ENCODE data around the gene CMTM8.
"Not testable (repeated sequence)": the region's sequence is repeated elsewhere in the genome, so short reads cannot be mapped to it uniquely, and the experiment has no call there.

Gene CMTM8

GRCh38 chr3:32374788-32375595 lies 136.5 kb downstream of the CMTM8 start:
- DNase-seq (ENCODE audit: extremely low read depth in 1 of 2, low read depth in 1 of 2), result peak in 1 of 2 donors; percentile 45

DNA sequence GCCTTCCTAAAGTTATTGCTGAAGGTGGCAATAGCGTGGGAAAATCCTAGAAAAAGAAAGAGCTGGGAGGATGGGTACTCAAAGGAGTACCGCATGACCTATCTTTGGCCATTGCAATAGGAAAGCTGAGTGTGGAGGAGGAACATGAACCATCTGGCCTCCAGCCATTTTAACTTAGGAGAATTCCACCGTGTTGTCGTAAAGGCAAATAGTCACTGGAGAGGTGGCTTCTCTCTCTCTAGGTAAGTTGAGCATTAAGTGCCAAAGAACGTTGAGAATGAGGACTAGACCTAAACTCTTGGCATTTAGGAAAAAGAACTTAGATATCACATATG lies 137.1 kb downstream of the CMTM8 start:
- DNase-seq (ENCODE audit: extremely low read depth in 1 of 2, low read depth in 1 of 2), result no peak

DNA sequence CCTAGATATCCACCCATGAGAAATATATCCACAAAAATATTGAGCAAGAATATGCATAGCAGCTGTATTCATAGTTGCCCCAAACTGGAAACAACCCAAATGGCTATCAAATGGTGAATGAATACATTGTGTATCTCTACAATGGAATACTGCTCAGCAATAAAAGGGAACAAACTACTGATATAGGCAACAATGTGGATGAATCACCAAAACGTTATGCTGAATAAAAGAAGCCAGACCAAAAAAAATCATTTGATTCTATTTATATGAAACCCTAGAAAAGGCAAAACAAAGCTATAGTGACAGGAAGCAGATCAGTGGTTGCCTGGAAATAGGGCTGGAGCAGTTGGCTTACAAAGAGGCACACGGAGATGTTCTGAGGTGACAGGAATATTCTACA lies 137.6 kb downstream of the CMTM8 start:
- no peak for DNase-seq (ENCODE audit: extremely low read depth in 1 of 2, low read depth in 1 of 2)

DNA sequence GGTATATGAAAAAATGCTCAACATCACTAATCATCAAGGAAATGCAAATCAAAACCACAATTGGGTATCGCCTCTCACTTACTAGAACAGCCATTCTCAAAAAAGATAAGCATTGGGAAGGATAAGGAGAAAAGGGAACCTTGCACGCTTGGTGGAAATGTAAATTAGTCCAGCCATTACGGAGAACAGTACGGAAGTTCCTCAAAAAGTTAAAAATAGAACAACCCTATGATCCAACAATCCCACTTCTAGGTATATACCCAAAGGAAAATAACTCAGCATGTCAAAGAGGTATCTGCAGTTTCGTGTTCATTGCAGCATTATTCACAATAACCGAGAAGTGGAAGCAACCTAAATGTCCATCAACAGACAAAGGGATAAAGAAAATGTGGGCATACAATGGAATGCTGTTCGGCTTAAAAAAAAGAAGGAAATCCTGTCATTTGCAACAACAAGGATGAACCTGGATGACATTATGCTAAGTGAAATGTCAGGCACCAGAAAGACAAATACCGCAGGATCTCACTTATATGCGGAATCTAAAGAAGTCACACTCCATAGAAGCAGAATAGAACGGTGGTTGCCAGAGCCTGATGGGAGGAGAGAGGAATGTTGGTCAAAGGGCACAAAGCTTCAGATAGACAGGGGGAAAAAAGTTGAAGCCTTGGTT lies 141.5 kb downstream of the CMTM8 start:
- no peak for DNase-seq (ENCODE audit: extremely low read depth in 1 of 2, low read depth in 1 of 2)

GRCh38 chr3:32381922-32382321 lies 143.4 kb downstream of the CMTM8 start:
- DNase-seq (ENCODE audit: extremely low read depth in 1 of 2, low read depth in 1 of 2), result no peak

DNA sequence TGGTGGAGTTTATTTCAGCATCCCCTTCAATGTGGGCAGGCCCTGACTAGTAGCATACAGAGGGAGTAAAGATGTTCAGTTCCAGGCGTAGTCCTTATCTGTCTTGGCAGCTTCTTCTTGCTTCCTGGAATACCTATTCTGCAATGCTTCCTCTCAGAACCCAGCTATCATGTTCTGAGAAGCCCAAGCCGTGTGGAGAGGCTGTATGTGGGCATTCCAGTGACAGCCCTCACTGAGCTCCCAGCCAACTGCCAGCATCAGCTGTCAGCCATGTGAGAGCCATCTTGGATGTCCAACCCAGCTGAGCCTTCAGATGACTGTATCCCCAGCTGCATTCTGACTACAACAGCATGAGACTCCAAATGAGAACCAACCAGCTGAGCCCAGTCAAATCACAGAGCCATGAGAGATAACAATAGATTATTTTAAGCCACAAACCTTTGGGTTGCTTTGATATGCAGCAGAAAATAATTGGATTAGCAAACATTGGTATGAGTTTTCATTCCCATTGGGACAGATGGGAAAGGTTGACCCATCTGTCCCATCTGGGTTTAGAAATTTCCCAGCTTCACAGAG lies 144.7 kb downstream of the CMTM8 start:
- DNase-seq (ENCODE audit: extremely low read depth in 1 of 2, low read depth in 1 of 2), result no peak

GRCh38 chr3:32384938-32385337 lies 146.5 kb downstream of the CMTM8 start:
- DNase-seq (ENCODE audit: extremely low read depth in 1 of 2, low read depth in 1 of 2), result no peak

DNA sequence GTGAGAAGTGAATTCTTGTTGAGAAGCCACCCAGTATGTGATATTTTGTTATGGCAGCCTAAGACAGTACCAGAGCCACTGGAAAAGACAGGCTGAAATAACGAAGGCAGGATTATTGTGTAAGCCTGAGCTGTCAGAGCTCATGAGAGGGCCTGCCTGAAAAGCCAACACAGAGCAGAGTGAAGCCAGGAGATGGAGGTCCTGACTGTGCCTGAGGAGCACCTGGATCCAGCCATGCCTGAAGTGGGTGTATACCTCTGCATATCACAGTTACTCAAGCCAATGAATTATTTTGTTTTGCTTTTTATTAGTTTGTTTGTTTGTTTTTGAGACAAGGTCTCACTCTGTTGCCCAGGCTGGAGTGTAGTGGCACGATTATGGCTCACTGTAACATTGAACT lies 149.0 kb downstream of the CMTM8 start:
- no peak for DNase-seq (ENCODE audit: extremely low read depth in 1 of 2, low read depth in 1 of 2)

- DNase-seq (ENCODE audit: extremely low read depth in 1 of 2, low read depth in 1 of 2), result not testable (repeated sequence)
Observed at GRCh38 chr3:32389577-32389976, 151.1 kb downstream of the CMTM8 start.

- no peak for DNase-seq (ENCODE audit: extremely low read depth in 1 of 2, low read depth in 1 of 2)
Observed at GRCh38 chr3:32391643-32392535, 153.4 kb downstream of the CMTM8 start, which contains the start of gene CMTM7. Gene CMTM7, plus strand, starts transcription at chr3:32391853. Its CDS starts 54 bp downstream, at chr3:32391907.

- DNase-seq (ENCODE audit: extremely low read depth in 1 of 2, low read depth in 1 of 2), result no peak
Observed at GRCh38 chr3:32392536-32393302, 154.2 kb downstream of the CMTM8 start.

GRCh38 chr3:32395496-32395895 lies 157.0 kb downstream of the CMTM8 start:
- DNase-seq (ENCODE audit: extremely low read depth in 1 of 2, low read depth in 1 of 2), result no peak

DNA sequence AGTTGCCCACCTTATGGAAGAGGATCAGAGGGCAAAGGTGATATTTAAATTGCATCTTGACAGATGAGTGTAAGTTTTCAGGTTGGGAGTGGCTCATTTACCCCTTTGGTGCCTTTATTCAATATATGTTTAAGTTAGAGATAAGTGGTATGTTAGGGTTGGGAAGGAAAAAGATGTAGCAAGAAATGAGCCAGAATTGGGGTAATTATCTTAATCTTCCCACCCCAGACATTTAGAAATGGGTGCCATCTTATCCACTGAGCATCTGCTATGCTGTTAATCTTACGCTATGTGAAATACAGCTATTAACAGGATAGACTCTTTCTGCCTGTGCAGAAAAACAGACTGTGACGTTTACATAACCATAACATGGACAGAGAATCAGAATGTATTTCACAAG lies 159.5 kb downstream of the CMTM8 start:
- no peak for DNase-seq (ENCODE audit: extremely low read depth in 1 of 2, low read depth in 1 of 2)

GRCh38 chr3:32398531-32398930 lies 160.1 kb downstream of the CMTM8 start:
- DNase-seq (ENCODE audit: extremely low read depth in 1 of 2, low read depth in 1 of 2), result no peak

DNA sequence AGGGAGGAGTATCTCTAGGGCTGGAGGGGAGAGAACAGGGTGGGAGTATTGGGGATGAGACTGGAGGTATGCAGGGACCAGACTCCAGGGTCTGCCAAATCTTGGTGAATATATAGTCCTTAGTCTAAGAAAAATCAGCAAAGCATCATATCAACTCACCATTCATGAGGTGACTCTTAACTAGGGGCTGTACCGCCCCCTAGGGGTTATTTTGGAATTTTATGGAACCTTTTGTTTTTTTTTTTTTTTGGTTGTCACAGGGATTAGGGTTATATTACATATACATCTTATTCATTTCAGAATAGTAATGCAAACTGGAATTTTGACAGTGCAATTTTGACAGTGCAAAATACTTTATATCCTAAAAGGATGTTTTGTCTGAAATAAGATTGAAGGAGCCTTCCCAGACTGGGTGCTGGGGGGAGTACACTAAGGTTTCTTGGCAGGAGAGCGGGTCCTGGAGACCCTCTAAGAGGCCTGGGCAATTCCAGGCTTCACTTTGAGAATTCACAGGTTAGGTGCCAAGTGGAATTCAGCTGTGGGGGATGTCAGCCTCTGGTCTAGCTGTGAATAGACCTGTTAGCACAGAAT lies 160.6 kb downstream of the CMTM8 start:
- DNase-seq (ENCODE audit: extremely low read depth in 1 of 2, low read depth in 1 of 2), result no peak

DNA sequence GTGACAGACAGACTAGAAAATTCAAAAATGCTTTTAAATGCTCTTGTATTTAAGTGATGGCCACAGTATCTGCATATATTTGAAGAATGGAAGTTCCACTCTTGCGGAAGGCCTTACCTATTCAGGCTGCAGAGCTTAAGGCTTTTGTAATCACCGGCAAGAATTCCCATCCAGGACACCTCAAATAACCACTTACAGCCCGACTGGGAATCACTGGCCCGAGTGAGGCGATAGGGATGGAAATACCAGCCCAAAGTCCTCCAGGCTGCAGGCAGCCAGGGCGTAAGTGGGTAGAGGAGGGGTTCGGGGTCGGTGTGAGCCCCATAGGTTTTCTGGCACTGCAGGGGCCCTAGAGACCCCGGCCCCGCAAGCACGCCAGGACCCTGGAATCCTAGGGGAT lies 162.6 kb downstream of the CMTM8 start:
- DNase-seq (ENCODE audit: extremely low read depth in 1 of 2, low read depth in 1 of 2), result no peak

DNA sequence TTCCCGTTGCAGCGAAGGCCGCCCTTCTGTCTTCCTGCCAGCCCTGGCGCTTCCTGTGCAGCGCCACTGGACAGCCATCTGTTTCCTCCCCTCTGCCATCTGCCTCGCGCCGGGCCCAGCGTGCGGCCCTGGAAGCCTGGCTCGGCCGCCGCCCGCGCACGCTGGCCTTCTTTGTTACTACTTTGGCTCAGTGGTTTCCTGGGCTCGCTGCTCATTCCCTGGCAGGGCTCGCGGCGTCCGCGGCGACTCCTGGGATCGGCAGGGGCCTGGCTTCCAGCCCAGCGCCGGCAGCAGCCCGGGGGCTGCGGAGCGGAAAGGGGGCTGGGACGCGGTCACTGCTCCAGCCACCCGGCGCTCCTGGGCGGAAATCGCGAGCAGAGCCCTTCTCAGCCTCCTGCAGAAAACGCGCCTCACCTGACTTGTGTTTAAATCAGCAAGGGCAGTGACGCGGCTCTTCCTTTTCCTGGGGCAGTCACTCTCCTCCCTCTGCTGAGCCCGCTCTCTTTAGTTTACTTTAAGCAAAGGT lies 163.1 kb downstream of the CMTM8 start:
- no peak for DNase-seq (ENCODE audit: extremely low read depth in 1 of 2, low read depth in 1 of 2)

DNA sequence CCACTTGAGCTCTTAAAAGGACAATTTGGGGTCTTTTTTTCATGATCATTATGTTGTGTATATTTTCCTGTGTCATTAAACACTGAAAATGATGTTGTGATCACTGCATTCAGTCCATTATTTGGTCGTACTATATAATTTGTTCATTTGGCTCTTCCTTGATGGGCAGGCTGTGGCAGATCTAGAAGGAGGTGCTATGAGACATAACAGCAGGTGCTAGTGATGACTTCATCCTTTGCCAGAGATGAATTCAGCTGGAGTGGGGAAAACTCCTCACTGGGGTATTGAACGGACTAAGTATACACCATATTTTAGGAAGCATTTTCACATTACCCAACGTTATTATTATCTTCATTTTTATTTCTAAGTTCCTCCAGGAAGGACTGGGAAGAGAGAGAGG lies 165.2 kb downstream of the CMTM8 start:
- DNase-seq (ENCODE audit: extremely low read depth in 1 of 2, low read depth in 1 of 2), result no peak

DNA sequence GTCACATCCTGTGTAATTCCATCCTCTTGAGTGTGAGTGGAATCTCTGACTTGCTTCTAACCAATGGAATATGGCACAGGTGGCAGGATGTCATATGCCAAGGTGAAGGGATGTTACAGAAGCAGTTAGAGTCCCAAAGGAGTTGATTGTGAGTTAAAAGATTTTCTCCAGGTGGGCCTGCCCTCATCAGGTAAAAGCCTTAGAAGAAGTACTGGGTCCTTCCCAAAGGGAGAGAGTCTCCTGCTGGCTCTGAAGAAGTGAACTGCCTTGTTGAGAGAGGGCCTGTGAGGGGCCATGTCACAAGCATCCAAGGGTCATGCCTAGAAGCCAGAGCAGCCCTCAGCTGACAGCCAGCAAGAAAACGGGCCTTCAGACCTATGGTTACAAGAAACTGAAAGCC lies 166.2 kb downstream of the CMTM8 start:
- DNase-seq (ENCODE audit: extremely low read depth in 1 of 2, low read depth in 1 of 2), result no peak

- DNase-seq (ENCODE audit: extremely low read depth in 1 of 2, low read depth in 1 of 2), result no peak
Observed at GRCh38 chr3:32405155-32405554, 166.7 kb downstream of the CMTM8 start.

All from stimulated activated CD8-positive, alpha-beta memory T cell treated with anti-CD3 and anti-CD28 coated beads, Interleukin-7, amount 100 ng/mL, for 48 hours (primary cell).